Measurements from ENCODE around the gene UNC45B. TPM values are rescaled to one million over a fixed set of nuclear protein-coding genes. Genes with fewer than 3 reads are reported as not detected.

Gene UNC45B
- total RNA-seq, 2 experiments from 2014 or later: 0.11 to 0.20 TPM

DNA sequence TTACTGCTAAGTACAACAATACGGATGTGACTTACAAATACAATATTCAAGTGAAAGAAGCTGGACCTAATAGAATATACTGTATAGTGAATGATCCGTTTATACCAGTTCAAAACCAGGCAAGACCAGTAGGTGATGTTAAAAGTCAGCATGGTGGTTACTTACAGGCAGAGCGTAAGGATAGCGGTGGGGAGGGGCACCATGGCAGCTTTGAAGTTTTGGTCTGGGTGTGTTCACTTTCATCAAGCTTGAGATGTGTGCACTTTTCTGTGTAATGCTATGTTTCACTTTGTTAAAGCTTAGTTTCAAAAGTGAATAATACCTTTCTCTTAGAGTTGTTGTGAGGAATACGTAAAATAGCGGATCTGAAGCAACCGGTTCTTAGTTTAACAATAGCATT, 63.1 kb downstream of the UNC45B start:
- Histone ChIP-seq H3K27me3 (ENCODE audit: control insufficient read depth in 1 of 2, insufficient read depth in 2 of 2, low read length in 2 of 2) (no peaks in the 10 kb centered on the region), H3K36me3 (ENCODE audit: insufficient read depth, low read length) (no peaks in the 10 kb centered on the region), H3K9me3 (ENCODE audit: control insufficient read depth in 1 of 2, insufficient read depth in 1 of 2, low read length in 2 of 2) (no peaks in the 10 kb centered on the region), H3K27ac (ENCODE audit: low read depth in 1 of 2, low read length in 2 of 2) (no peak overlapping the region), H3K4me1 (ENCODE audit: insufficient read depth, low read length) (peaks cover 51% of the 10 kb centered on the region), H3K4me3 (ENCODE audit: low read length) (no peak overlapping the region)
- ATAC-seq (ENCODE audit: poor library complexity) (no peak), DNase-seq (peak in 10 of 14 experiments; percentile 17 to 68 (median 49))
- Mint-ChIP-seq H3K36me3 (ENCODE audit: low read depth) (peaks cover 12% of the 10 kb centered on the region), H3K9me3 (peaks cover 7% of the 10 kb centered on the region), H3K27me3 (no peaks in the 10 kb centered on the region), H3K27ac (peak overlapping the region; percentile 91), H3K4me1 (ENCODE audit: low read depth) (peaks cover 90% of the 10 kb centered on the region), H3K4me3 (peak overlapping the region; percentile 31)
- intact Hi-C loops (cut with DNase I, micrococcal nuclease): no loop called here
- POLR2A ChIA-PET: interaction anchor here (0.9 to 8.7 kb wide), 6 partner anchors 22 to 326 kb away, joined by 3 to 440 read pairs (median 3); partner anchors contain the start of gene SLFN5
- CTCF ChIA-PET: interaction anchor here (0.6 to 1.2 kb wide), 5 partner anchors 11 to 45 kb away, joined by 3 to 4 read pairs (median 3); partner anchors contain the start of gene SLFN5
- TF ChIP-seq, protein P1, sequence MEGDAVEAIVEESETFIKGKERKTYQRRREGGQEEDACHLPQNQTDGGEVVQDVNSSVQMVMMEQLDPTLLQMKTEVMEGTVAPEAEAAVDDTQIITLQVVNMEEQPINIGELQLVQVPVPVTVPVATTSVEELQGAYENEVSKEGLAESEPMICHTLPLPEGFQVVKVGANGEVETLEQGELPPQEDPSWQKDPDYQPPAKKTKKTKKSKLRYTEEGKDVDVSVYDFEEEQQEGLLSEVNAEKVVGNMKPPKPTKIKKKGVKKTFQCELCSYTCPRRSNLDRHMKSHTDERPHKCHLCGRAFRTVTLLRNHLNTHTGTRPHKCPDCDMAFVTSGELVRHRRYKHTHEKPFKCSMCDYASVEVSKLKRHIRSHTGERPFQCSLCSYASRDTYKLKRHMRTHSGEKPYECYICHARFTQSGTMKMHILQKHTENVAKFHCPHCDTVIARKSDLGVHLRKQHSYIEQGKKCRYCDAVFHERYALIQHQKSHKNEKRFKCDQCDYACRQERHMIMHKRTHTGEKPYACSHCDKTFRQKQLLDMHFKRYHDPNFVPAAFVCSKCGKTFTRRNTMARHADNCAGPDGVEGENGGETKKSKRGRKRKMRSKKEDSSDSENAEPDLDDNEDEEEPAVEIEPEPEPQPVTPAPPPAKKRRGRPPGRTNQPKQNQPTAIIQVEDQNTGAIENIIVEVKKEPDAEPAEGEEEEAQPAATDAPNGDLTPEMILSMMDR (IDR thresholded peaks at IDR 0.05): peak; percentile 16

DNA sequence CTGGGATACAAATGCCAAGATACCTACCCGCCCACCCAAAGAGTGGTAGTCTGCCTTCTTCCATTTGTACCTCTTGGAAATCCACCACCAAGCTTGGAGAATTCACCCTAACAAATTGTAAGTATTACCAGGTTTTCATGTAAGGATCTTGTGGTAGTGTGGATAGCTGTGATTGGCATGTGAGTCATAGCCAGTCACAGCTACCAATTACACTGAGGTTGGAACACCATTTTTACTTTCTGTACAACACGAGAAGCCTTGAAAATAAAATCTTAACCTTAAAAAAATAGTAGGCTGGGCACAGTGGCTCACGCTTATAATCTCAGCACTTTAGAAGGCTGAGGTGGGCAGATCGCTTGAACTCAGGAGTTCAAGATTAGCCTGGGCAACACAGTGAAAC, 65.1 kb downstream of the UNC45B start:
- no peak for ATAC-seq (ENCODE audit: poor library complexity)
- Histone ChIP-seq H3K4me1 (ENCODE audit: insufficient read depth, low read length) (peaks cover 65% of the 10 kb centered on the region), H3K9me3 (ENCODE audit: control insufficient read depth in 1 of 2, insufficient read depth in 1 of 2, low read length in 2 of 2) (no peaks in the 10 kb centered on the region), H3K27ac (ENCODE audit: low read depth in 1 of 2, low read length in 2 of 2) (peak overlapping the region; percentile 57 to 89), H3K36me3 (ENCODE audit: insufficient read depth, low read length) (no peaks in the 10 kb centered on the region), H3K27me3 (ENCODE audit: control insufficient read depth in 1 of 2, insufficient read depth in 2 of 2, low read length in 2 of 2) (no peaks in the 10 kb centered on the region), H3K4me3 (ENCODE audit: low read length) (no peak overlapping the region)
- CTCF ChIA-PET: interaction anchor here (0.7 to 3.9 kb wide), 3 partner anchors 29 to 100 kb away, joined by 3 to 19 read pairs (median 5); partner anchors contain the start of gene SLFN5
- POLR2A ChIA-PET: interaction anchor here (0.6 to 8.7 kb wide), 15 partner anchors 15 to 597 kb away, joined by 3 to 440 read pairs (median 15); partner anchors contain the start of genes PEX12, SLFN11, SLFN12L and SLFN5
- peaks cover 5% of the 10 kb centered on the region for H3K9me3 Mint-ChIP-seq
- TF ChIP-seq, protein P1 (IDR thresholded peaks at IDR 0.05): no peak
- no peak overlapping the region for H3K4me3 Mint-ChIP-seq
- peak overlapping the region; percentile 91 for H3K27ac Mint-ChIP-seq
- DNase-seq: peak in 2 of 14 experiments; percentile 22 to 30
- no peaks in the 10 kb centered on the region for H3K27me3 Mint-ChIP-seq
- peaks cover 4% of the 10 kb centered on the region for H3K36me3 Mint-ChIP-seq (ENCODE audit: low read depth)
- intact Hi-C loops (cut with DNase I, micrococcal nuclease): loop anchor here in 1 of 2 experiments (2.0 kb wide), 1 partner anchor 36 kb away; no protein-coding TSS in a partner anchor
- peaks cover 88% of the 10 kb centered on the region for H3K4me1 Mint-ChIP-seq (ENCODE audit: low read depth)

DNA sequence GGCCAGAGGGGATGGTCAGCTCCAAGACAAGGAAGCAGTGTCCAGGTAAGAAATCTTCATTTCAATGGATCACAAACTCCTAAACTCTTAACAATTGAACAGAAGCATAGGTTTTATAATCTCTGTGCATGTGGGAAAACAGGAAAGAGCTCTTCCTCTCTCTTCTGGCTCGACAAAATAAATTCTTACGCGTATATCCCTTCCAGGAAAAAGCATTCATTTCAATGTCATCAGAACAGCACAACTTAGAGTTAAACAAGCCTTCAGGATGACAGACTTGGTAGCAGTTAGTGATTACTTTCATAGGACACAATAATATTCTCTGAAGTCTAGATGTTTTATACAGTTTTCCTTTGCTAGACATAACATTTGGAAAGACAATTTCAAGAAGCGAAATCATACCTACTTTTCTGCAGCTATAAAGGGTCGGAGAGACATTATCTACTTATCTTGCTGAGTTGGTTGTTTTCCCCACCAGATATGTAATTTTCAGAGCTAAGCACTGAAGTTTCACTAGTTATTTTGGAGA, 65.9 kb downstream of the UNC45B start:
- H3K27me3 Mint-ChIP-seq: no peaks in the 10 kb centered on the region
- Histone ChIP-seq H3K36me3 (ENCODE audit: insufficient read depth, low read length) (no peaks in the 10 kb centered on the region), H3K4me1 (ENCODE audit: insufficient read depth, low read length) (peaks cover 73% of the 10 kb centered on the region), H3K27ac (ENCODE audit: low read depth in 1 of 2, low read length in 2 of 2) (peak overlapping the region; percentile 57 to 89), H3K27me3 (ENCODE audit: control insufficient read depth in 1 of 2, insufficient read depth in 2 of 2, low read length in 2 of 2) (no peaks in the 10 kb centered on the region), H3K9me3 (ENCODE audit: control insufficient read depth in 1 of 2, insufficient read depth in 1 of 2, low read length in 2 of 2) (no peaks in the 10 kb centered on the region), H3K4me3 (ENCODE audit: low read length) (peak overlapping the region; percentile 46)
- ATAC-seq (ENCODE audit: poor library complexity) (no peak), DNase-seq (no peak)
- peak overlapping the region; percentile 91 for H3K27ac Mint-ChIP-seq
- H3K9me3 Mint-ChIP-seq: peaks cover 5% of the 10 kb centered on the region
- TF ChIP-seq, protein P1 (IDR thresholded peaks at IDR 0.05): no peak
- peaks cover 91% of the 10 kb centered on the region for H3K4me1 Mint-ChIP-seq (ENCODE audit: low read depth)
- POLR2A ChIA-PET: interaction anchor here (0.6 to 8.7 kb wide), 44 partner anchors 8 to 1341 kb away, joined by 3 to 440 read pairs (median 8); partner anchors contain the start of genes PEX12, RASL10B, SLFN11 and SLFN12L
- intact Hi-C loops (cut with DNase I, micrococcal nuclease): loop anchor here in 1 of 2 experiments (2.0 kb wide), 1 partner anchor 37 kb away; no protein-coding TSS in a partner anchor
- CTCF ChIA-PET: interaction anchor here (1.0 to 3.9 kb wide), 10 partner anchors 22 to 322 kb away, joined by 3 to 19 read pairs (median 4); partner anchors contain the start of gene SLFN5
- peak overlapping the region; percentile 18 for H3K4me3 Mint-ChIP-seq
- peaks cover 4% of the 10 kb centered on the region for H3K36me3 Mint-ChIP-seq (ENCODE audit: low read depth)
